GM18870 (cell line): ENCODE results near the gene TMEM101.
"Not testable (repeated sequence)": the region's sequence is repeated elsewhere in the genome, so short reads cannot be mapped to it uniquely, and the experiment has no call there.

Source experiments
- ATAC-seq: cut with Tn5 transposase; IDR thresholded peaks from one replicate; pipeline ENCODE4 v1.9.1; 2021; ENCODE audit warnings: moderate library complexity; ENCODE audit not compliant: unreplicated experiment

Gene TMEM101

GRCh38 chr17:44014437-44015172 lies at the start of gene TMEM101:
Gene TMEM101 (minus strand): TSS chr17:44014963. CDS start chr17:44014952, 11 bp downstream.
- peak; percentile 79 for ATAC-seq

- ATAC-seq: no peak
Measured at GRCh38 chr17:44063704-44064639, 49.2 kb upstream of the TMEM101 start.

GRCh38 chr17:44062871-44063270 lies 48.1 kb upstream of the TMEM101 start:
- no peak for ATAC-seq

GRCh38 chr17:44061446-44061845 lies 46.7 kb upstream of the TMEM101 start:
- no peak for ATAC-seq

- no peak for ATAC-seq
Measured at GRCh38 chr17:44059101-44059892, 44.5 kb upstream of the TMEM101 start.

GRCh38 chr17:44053125-44053872 lies 38.5 kb upstream of the TMEM101 start:
- ATAC-seq: no peak

- ATAC-seq: no peak
Measured at GRCh38 chr17:44049294-44050060, 34.7 kb upstream of the TMEM101 start.

GRCh38 chr17:44046893-44047292 lies 32.1 kb upstream of the TMEM101 start:
- ATAC-seq: not testable (repeated sequence)

GRCh38 chr17:44045486-44045885 lies 30.7 kb upstream of the TMEM101 start:
- no peak for ATAC-seq

GRCh38 chr17:44044071-44044470 lies 29.3 kb upstream of the TMEM101 start:
- no peak for ATAC-seq

GRCh38 chr17:44043272-44043696 lies 28.5 kb upstream of the TMEM101 start:
- ATAC-seq: no peak

GRCh38 chr17:44039829-44040635 lies 25.3 kb upstream of the TMEM101 start:
- ATAC-seq: no peak

- no peak for ATAC-seq
Measured at GRCh38 chr17:44038604-44039011, 23.8 kb upstream of the TMEM101 start.

GRCh38 chr17:44037471-44037870 lies 22.7 kb upstream of the TMEM101 start:
- no peak for ATAC-seq

- not testable (repeated sequence) for ATAC-seq
Measured at GRCh38 chr17:44034688-44035087, 19.9 kb upstream of the TMEM101 start.

- no peak for ATAC-seq
Measured at GRCh38 chr17:44033861-44034408, 19.2 kb upstream of the TMEM101 start.

- no peak for ATAC-seq
Measured at GRCh38 chr17:44030482-44030881, 15.7 kb upstream of the TMEM101 start.

- no peak for ATAC-seq
Measured at GRCh38 chr17:44029736-44030135, 15.0 kb upstream of the TMEM101 start.
